ENCODE data around the gene SLC6A8. TPM values are rescaled to one million over a fixed set of nuclear protein-coding genes. Genes with fewer than 3 reads are reported as not detected.

Gene SLC6A8
- total RNA-seq, 2 experiments from 2014 or later, result not detected

GRCh38 chrX:153725832-153726285 is 38.1 kb downstream of the SLC6A8 start:
- ChIA-PET CTCF (ENCODE audit: unreplicated experiment) (no interaction called here), POLR2A (no interaction called here)
- peak overlapping the region; percentile 74 for H3K4me2 ChIP-seq (ENCODE audit: low read length)
- H3K36me3 ChIP-seq (ENCODE audit: insufficient read depth, low read length), result peaks cover 14% of the 10 kb centered on the region
- H3K79me2 ChIP-seq (ENCODE audit: insufficient read depth, low read depth, low read length), result peaks cover 22% of the 10 kb centered on the region; the same call in 1 of the 2 replicates
- H2AFZ ChIP-seq (ENCODE audit: low read length), result no peak overlapping the region
- no peaks in the 10 kb centered on the region for H4K20me1 ChIP-seq (ENCODE audit: insufficient read depth, low read length)
- TF ChIP-seq EZH2phosphoT487 (IDR thresholded peaks at IDR 0.05; ENCODE audit: borderline replicate concordance, low read depth, low read length), result no peak
- no peak for TF ChIP-seq CTCF (conservative IDR thresholded peaks at IDR 0.05; ENCODE audit: low read length)
- intact Hi-C loops (cut with micrococcal nuclease; ENCODE audit: unreplicated experiment), result no loop called here
- BruUV-seq (replicated peaks), result no TSS peak
- DNase-seq (ENCODE audit: low spot score), result no peak
- H3K4me3 ChIP-seq (ENCODE audit: low read depth, low read length, poor library complexity, severe bottlenecking), result peak overlapping the region; percentile 85
- no peaks in the 10 kb centered on the region for H3K9me2 ChIP-seq (ENCODE audit: insufficient read depth, low read length)
- no peaks in the 10 kb centered on the region for H3K9me3 ChIP-seq (ENCODE audit: low read length)
- peaks cover 50% of the 10 kb centered on the region for H3K4me1 ChIP-seq (ENCODE audit: insufficient read depth, low read length, poor library complexity, severe bottlenecking)
- H3K27ac ChIP-seq (ENCODE audit: low read depth, low read length, poor library complexity, severe bottlenecking), result no peak overlapping the region

- Histone ChIP-seq H3K4me3 (ENCODE audit: low read depth, low read length, poor library complexity, severe bottlenecking) (peak overlapping the region; percentile 54), H3K36me3 (ENCODE audit: insufficient read depth, low read length) (peaks cover 13% of the 10 kb centered on the region)
Observed at GRCh38 chrX:153726286-153727122, 38.8 kb downstream of the SLC6A8 start.

More at GRCh38 chrX:153726286-153727122, 38.8 kb downstream of the SLC6A8 start:
- H3K4me1 ChIP-seq (ENCODE audit: insufficient read depth, low read length, poor library complexity, severe bottlenecking), result peaks cover 50% of the 10 kb centered on the region
- peak overlapping the region; percentile 73 for H3K27ac ChIP-seq (ENCODE audit: low read depth, low read length, poor library complexity, severe bottlenecking)
- no peaks in the 10 kb centered on the region for H3K9me3 ChIP-seq (ENCODE audit: low read length)
- no peaks in the 10 kb centered on the region for H3K9me2 ChIP-seq (ENCODE audit: insufficient read depth, low read length)
- H2AFZ ChIP-seq (ENCODE audit: low read length), result no peak overlapping the region; the same call in 1 of the 2 replicates
- DNase-seq (ENCODE audit: low spot score), result peak; percentile 86
- POLR2A ChIA-PET, result interaction anchor here (1.5 kb wide), 1 partner anchor 9 kb away, joined by 4 read pairs; no protein-coding TSS in a partner anchor
- no peaks in the 10 kb centered on the region for H4K20me1 ChIP-seq (ENCODE audit: insufficient read depth, low read length)
- CTCF ChIA-PET (ENCODE audit: unreplicated experiment), result no interaction called here
- H3K79me2 ChIP-seq (ENCODE audit: insufficient read depth, low read depth, low read length), result peaks cover 22% of the 10 kb centered on the region; the same call in 1 of the 2 replicates
- BruUV-seq (replicated peaks), result no TSS peak
- H3K4me2 ChIP-seq (ENCODE audit: low read length), result peak overlapping the region; percentile 74
- intact Hi-C loops (cut with micrococcal nuclease; ENCODE audit: unreplicated experiment), result no loop called here
- TF ChIP-seq CTCF (conservative IDR thresholded peaks at IDR 0.05; ENCODE audit: low read length) (no peak), EZH2phosphoT487 (IDR thresholded peaks at IDR 0.05; ENCODE audit: borderline replicate concordance, low read depth, low read length) (no peak)
